WERI-Rb-1 (cell line): ENCODE measurements around the gene UNC5C.

ENCODE experiments used
- DNase-seq: peaks from one replicate; pipeline ENCODE4 v3.0.0-alpha.2; 2020
- H3K27ac ChIP-seq: fragments of 250-450 bp; sonication (Bioruptor Pico); 2 replicates; pipeline ENCODE4 v1.5.1; 2020; ENCODE audit warnings: mild to moderate bottlenecking, moderate library complexity
- H3K27me3 ChIP-seq: fragments of 250-450 bp; sonication (Bioruptor Pico); 2 replicates; pipeline ENCODE4 v1.5.1; 2021; ENCODE audit warnings: mild to moderate bottlenecking, low read depth, moderate library complexity; ENCODE audit not compliant: insufficient read depth, severe bottlenecking
- H3K36me3 ChIP-seq: fragments of 250-450 bp; sonication (Bioruptor Pico); 2 replicates; pipeline ENCODE4 v1.5.1; 2020; ENCODE audit warnings: mild to moderate bottlenecking, moderate library complexity
- H3K4me3 ChIP-seq: 2 replicates; pipeline ENCODE4 v1.5.1; 2011; ENCODE audit warnings: low read depth, mild to moderate bottlenecking, control low read depth, low read length
- H3K9me3 ChIP-seq: fragments of 250-450 bp; sonication (Bioruptor Pico); 2 replicates; pipeline ENCODE4 v1.5.1; 2021; ENCODE audit warnings: mild to moderate bottlenecking, moderate library complexity; ENCODE audit not compliant: severe bottlenecking
- TF ChIP-seq, protein P1 (sequence below): IDR thresholded peaks from 2 replicates; pipeline ENCODE4 v1.5.1; 2011; ENCODE audit warnings: low read depth, mild to moderate bottlenecking, control low read depth, inconsistent platforms, low read length

UNC5C gene

DNA sequence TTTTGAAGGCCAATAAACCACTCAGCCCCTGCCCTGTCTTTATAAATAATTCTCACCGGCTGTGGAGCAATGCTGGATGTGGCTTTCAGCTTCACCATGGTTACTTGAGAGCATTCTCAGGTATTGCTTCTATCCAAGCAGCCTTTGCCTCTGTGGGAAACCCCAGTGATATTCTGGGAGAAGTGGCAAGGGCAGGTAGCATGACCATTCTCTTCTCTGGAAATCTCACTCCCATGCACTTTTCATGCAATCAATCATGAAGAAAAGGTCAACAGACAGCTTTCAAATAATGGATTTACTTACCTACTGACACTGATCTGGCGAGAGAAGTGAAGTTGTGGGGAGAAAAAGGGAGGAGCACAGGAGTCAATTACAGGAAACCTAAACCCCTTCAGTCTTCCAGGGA lies 49.5 kb downstream of the UNC5C start:
- H3K4me3 ChIP-seq, result no peak overlapping the region
- no peaks in the 10 kb centered on the region for H3K9me3 ChIP-seq
- DNase-seq, result no peak
- no peaks in the 10 kb centered on the region for H3K27me3 ChIP-seq
- TF ChIP-seq, protein P1, sequence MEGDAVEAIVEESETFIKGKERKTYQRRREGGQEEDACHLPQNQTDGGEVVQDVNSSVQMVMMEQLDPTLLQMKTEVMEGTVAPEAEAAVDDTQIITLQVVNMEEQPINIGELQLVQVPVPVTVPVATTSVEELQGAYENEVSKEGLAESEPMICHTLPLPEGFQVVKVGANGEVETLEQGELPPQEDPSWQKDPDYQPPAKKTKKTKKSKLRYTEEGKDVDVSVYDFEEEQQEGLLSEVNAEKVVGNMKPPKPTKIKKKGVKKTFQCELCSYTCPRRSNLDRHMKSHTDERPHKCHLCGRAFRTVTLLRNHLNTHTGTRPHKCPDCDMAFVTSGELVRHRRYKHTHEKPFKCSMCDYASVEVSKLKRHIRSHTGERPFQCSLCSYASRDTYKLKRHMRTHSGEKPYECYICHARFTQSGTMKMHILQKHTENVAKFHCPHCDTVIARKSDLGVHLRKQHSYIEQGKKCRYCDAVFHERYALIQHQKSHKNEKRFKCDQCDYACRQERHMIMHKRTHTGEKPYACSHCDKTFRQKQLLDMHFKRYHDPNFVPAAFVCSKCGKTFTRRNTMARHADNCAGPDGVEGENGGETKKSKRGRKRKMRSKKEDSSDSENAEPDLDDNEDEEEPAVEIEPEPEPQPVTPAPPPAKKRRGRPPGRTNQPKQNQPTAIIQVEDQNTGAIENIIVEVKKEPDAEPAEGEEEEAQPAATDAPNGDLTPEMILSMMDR, result no peak
- no peaks in the 10 kb centered on the region for H3K36me3 ChIP-seq
- H3K27ac ChIP-seq, result no peak overlapping the region

DNA sequence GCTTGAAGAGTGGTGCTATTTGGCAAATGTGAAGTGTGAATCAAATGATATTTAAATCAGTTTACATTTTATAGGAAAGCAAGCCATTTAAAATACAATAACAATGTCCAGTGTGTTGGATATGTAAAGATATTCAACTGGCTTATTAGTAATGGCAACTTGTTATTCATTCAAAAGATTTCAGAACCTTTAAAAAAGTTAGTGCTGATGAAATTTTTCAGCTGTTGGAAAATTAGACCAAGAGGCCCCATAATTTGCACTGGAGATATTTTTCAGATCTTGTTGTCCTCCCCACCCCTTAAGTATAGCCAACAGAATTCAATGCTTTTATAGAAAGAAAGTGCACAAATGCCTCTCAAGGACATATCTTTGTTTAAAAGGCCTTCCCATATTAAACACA lies 54.6 kb downstream of the UNC5C start:
- H3K27me3 ChIP-seq, result no peaks in the 10 kb centered on the region
- DNase-seq, result no peak
- TF ChIP-seq, protein P1, result no peak
- no peak overlapping the region for H3K27ac ChIP-seq
- H3K36me3 ChIP-seq, result no peaks in the 10 kb centered on the region
- H3K4me3 ChIP-seq, result no peak overlapping the region
- no peaks in the 10 kb centered on the region for H3K9me3 ChIP-seq

DNA sequence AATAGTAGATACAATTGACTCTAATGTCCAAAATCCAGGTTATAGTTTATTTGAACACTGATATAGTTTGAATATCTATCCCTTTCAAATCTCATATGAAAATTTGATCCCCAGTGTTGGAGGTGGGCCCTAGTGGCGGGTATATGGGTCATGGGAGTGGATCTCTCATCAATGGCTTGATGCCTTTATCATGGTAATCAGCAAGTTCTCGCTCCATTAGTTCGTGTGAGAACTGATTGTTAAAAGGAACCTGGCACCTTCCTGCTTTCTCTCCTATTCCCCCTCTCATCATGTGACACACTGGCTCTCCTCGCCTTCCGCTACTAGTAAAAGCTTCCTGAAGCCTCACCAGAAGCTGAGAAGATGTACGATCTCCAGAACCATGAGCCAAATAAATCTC lies 70.1 kb downstream of the UNC5C start:
- TF ChIP-seq, protein P1, result no peak

DNA sequence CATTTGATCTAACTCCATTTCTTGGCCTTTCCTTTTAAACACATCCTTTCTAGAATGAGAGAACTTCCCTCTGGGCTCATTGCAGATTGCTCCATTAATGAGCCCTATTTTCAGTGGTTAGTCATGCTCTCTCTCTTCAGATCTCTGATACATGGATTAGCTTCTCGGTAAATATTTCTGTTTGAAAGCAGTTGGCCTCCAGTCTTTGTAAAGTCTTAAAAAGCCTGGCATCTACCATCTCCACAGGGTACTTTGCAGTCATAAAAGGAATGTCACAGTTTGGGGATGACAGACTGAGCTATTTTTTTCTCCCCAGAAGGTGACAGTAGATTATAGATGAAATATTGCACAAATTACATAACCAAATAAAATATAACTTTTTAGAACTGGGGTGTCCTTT lies 72.7 kb downstream of the UNC5C start:
- no peaks in the 10 kb centered on the region for H3K36me3 ChIP-seq
- H3K9me3 ChIP-seq, result no peaks in the 10 kb centered on the region
- DNase-seq, result no peak
- no peak overlapping the region for H3K27ac ChIP-seq
- TF ChIP-seq, protein P1, result no peak
- H3K27me3 ChIP-seq, result no peaks in the 10 kb centered on the region
- no peak overlapping the region for H3K4me3 ChIP-seq

More for the DNA sequence above, 70.1 kb downstream of the UNC5C start:
- Histone ChIP-seq H3K27me3 (no peaks in the 10 kb centered on the region), H3K27ac (no peak overlapping the region), H3K36me3 (no peaks in the 10 kb centered on the region), H3K9me3 (no peaks in the 10 kb centered on the region), H3K4me3 (no peak overlapping the region)
- no peak for DNase-seq

DNA sequence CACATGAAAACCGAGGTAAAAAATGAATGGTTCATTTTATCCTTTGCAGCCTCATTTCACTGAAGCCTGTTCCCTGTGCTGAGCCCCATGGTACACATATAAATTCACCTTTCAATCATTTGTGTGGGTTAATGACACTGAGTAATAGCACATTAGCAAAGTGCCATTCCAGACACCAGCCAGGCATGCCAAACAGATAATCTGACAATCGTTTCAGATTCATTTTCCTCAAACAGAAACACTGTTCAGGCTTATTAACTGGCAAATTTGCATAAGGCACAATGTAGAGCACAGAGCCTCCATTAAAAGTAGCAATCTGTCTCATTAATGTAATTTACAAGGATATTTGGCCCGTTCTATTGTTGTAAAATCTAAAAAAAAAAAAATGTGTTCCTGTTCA lies 76.2 kb downstream of the UNC5C start:
- Histone ChIP-seq H3K27ac (no peak overlapping the region), H3K9me3 (no peaks in the 10 kb centered on the region), H3K36me3 (no peaks in the 10 kb centered on the region), H3K27me3 (no peaks in the 10 kb centered on the region), H3K4me3 (no peak overlapping the region)
- DNase-seq, result no peak
- TF ChIP-seq, protein P1, result no peak

DNA sequence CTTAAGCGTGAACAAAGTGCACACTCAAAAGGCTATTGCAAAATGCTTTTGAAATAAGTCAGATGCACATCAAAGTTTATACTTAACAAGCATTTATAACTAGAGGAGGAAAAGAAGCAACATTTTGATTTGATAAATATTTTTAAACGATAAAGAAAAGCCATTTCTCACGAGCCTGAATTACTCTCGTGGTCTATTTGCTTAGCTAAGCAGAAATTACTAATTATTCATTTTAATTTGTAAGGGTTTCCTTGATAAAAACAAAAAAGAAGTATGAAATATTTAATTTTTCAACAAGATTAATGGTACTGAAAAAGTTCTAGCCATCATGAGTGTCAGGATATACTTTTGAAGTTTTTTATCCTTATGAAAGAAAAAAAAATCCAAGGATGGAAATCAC lies 78.2 kb downstream of the UNC5C start:
- H3K36me3 ChIP-seq, result no peaks in the 10 kb centered on the region
- no peaks in the 10 kb centered on the region for H3K9me3 ChIP-seq
- DNase-seq, result no peak
- no peak overlapping the region for H3K27ac ChIP-seq
- no peak overlapping the region for H3K4me3 ChIP-seq
- no peaks in the 10 kb centered on the region for H3K27me3 ChIP-seq
- TF ChIP-seq, protein P1, result no peak
